MM.1S (cell line): ENCODE data around the gene SLC38A10.

ENCODE experiments used
- EZH2 ChIP-seq: fragments of 300-600 bp; sonication (generic); optimal IDR thresholded peaks from 2 replicates; pipeline ENCODE3; 2017; ENCODE audit warnings: low read depth, mild to moderate bottlenecking, antibody characterized with exemption, low read length, mixed read lengths
- EZH2phosphoT487 ChIP-seq: fragments of 300-600 bp; sonication (generic); IDR thresholded peaks from 2 replicates; pipeline ENCODE4 v1.6.1; 2018; ENCODE audit warnings: antibody characterized with exemption, low read length
- TF ChIP-seq, protein P1 (sequence below): fragments of 300-600 bp; sonication (generic); IDR thresholded peaks from 2 replicates; pipeline ENCODE4 v1.5.1; 2016; ENCODE audit warnings: antibody characterized with exemption, low read length, mixed read lengths

DNA sequence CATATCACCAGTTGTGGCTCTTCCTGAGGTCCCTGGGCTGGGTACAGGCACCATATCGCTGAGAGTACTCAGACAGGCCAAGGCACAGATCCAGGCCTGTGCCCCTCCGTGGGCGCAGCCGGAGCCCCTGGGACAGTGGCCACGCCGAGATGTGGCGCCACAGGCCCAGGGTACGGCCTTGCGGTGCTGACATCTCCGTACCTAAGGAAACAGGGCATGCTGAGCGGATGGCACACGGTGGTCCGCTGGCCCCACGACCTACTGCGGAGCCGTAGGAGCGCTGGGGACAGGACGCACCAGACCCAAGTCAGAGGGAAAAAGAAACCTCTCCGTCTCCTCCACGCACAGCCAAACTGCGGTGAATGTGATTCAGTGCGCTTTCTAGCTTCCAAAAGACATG, 29.5 kb downstream of the SLC38A10 start:
- TF ChIP-seq, protein P1, sequence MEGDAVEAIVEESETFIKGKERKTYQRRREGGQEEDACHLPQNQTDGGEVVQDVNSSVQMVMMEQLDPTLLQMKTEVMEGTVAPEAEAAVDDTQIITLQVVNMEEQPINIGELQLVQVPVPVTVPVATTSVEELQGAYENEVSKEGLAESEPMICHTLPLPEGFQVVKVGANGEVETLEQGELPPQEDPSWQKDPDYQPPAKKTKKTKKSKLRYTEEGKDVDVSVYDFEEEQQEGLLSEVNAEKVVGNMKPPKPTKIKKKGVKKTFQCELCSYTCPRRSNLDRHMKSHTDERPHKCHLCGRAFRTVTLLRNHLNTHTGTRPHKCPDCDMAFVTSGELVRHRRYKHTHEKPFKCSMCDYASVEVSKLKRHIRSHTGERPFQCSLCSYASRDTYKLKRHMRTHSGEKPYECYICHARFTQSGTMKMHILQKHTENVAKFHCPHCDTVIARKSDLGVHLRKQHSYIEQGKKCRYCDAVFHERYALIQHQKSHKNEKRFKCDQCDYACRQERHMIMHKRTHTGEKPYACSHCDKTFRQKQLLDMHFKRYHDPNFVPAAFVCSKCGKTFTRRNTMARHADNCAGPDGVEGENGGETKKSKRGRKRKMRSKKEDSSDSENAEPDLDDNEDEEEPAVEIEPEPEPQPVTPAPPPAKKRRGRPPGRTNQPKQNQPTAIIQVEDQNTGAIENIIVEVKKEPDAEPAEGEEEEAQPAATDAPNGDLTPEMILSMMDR: no peak
- TF ChIP-seq EZH2 (no peak), EZH2phosphoT487 (no peak)
